Measurements from ENCODE around the gene NTN5. TPM values are rescaled to one million over a fixed set of nuclear protein-coding genes. Genes with fewer than 3 reads are reported as not detected.

Gene NTN5
- total RNA-seq, 2 experiments from 2014 or later = 0.70 to 0.74 TPM

DNA sequence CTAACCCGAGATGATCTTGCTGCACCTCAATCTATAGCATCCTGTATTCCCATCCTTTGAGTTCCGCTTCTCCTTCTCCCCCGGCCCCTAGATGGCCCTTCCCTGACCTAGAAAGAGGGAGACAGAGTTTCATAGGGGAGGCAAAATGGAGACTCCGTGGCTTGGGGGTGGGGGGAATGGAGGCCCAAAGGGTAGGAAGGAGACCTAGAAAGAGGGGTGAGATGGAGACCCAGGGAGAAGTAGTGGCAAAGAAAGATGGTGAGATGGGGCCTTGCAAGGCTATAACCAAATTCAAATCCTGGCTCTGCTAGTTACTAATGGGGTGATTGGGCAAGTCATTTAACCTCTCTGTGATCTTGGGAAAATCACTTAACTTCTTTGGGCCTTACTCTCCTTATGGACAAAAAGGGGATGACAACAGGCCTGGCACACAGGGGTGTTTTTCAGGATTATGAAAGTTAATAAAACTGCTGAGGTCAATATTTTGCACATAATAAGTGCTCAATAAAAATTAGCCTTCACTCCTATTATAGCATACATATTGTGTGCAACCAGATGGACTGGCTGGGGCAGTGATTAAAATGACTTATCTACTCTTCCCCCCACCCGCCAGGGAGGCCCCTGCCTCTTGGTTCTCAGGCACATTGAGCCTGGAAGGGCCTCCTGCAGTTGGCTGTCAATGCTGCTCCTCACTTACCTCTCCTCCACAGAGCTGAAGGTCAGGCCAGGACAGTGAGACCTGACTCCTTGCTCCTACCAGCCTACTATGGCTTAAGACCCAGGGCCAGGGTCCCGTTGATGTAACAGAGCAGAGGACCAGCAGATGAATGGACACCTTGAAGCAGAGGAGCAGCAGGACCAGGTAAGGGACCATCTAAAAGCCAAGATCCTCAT is 52.9 kb downstream of the NTN5 start:
- POLR2A ChIA-PET = interaction anchor here (0.5 to 2.6 kb wide), 11 partner anchors 8 to 1363 kb away, joined by 3 to 15 read pairs (median 5); partner anchors contain the start of genes CA11, CCDC9, SYNGR4 and TMEM143
- H3K4me3 Mint-ChIP-seq = peak overlapping the region; percentile 96
- no peaks in the 10 kb centered on the region for H3K27me3 Mint-ChIP-seq
- peaks cover 63% of the 10 kb centered on the region for H3K4me1 Mint-ChIP-seq (ENCODE audit: low read depth)
- peak; percentile 27 for DNase-seq
- intact Hi-C loops (cut with micrococcal nuclease) = loop anchor here (1.0 to 5.0 kb wide), 6 partner anchors 14 to 288 kb away; partner anchors contain the start of gene SYNGR4
- H3K27ac Mint-ChIP-seq = peak overlapping the region; percentile 97
- H3K9me3 Mint-ChIP-seq = no peaks in the 10 kb centered on the region
- CTCF ChIA-PET = interaction anchor here (1.0 kb wide), 1 partner anchor 11 kb away, joined by 4 read pairs; no protein-coding TSS in a partner anchor
- peaks cover 57% of the 10 kb centered on the region for H3K36me3 Mint-ChIP-seq

DNA sequence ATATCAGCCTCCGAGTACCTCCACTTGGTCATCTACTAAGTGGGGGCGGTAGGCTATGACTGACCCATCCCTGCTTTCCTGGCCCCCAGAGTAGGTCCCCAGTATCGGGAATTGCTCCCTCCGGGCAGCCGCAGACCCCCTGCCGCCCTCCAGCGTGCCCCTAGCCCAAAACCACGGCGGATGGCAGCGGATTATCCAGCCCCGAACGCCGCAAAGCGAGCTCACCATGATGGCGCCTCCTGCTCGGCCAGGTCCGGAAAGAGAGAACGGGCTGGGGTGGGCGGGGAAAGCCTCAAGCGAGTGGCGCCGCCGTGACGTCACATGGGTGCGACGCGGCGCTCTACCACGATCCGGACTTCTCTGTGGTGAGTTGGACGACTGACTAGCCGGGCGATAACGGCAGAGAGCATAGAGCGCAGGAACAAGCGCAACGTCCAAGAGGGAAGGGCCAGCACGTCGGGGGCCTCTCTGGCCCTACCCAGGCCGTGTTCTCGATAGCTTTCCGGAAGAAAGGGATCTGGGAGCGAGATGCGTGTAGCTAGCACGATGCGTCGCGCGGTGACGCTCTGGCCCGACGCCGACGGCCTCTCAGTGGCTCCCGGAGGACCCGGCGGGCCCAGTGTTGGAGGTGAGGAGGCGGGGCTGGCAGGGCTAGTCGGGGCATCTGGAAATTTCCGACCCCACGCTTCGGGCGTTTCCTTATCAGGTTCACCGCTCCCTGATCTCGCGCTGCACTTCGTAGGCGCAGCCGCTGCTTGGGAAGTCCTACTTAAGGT is 53.7 kb downstream of the NTN5 start, which contains the start of the genes RPL18 and SPHK2:
Gene RPL18 (minus strand): TSS at position 263 of the 776 bp plus-strand sequence. CDS start 35 bp downstream, at position 228.
Gene SPHK2 (plus strand): TSS at position 591 of the 776 bp plus-strand sequence. CDS start 1,009 bp downstream, outside the sequence.
- Mint-ChIP-seq H3K36me3 (peaks cover 57% of the 10 kb centered on the region), H3K4me3 (peak within 1 kb of the TSS; percentile 96), H3K27me3 (no peaks in the 10 kb centered on the region), H3K27ac (peak within 1 kb of the TSS; percentile 97), H3K9me3 (no peaks in the 10 kb centered on the region), H3K4me1 (ENCODE audit: low read depth) (peaks cover 56% of the 10 kb centered on the region)
- intact Hi-C loops (cut with micrococcal nuclease) = loop anchor here (1.0 to 5.0 kb wide), 6 partner anchors 15 to 287 kb away; partner anchors contain the start of gene SYNGR4
- ChIA-PET POLR2A (interaction anchor here (0.5 to 2.6 kb wide), 14 partner anchors 8 to 1363 kb away, joined by 3 to 15 read pairs (median 4); partner anchors contain the start of genes CA11, CCDC9, SYNGR4 and TMEM143), CTCF (interaction anchor here (0.5 to 1.8 kb wide), 6 partner anchors 10 to 129 kb away, joined by 3 to 4 read pairs (median 4); partner anchors contain the start of gene CA11)
- DNase-seq = peak; percentile 97

DNA sequence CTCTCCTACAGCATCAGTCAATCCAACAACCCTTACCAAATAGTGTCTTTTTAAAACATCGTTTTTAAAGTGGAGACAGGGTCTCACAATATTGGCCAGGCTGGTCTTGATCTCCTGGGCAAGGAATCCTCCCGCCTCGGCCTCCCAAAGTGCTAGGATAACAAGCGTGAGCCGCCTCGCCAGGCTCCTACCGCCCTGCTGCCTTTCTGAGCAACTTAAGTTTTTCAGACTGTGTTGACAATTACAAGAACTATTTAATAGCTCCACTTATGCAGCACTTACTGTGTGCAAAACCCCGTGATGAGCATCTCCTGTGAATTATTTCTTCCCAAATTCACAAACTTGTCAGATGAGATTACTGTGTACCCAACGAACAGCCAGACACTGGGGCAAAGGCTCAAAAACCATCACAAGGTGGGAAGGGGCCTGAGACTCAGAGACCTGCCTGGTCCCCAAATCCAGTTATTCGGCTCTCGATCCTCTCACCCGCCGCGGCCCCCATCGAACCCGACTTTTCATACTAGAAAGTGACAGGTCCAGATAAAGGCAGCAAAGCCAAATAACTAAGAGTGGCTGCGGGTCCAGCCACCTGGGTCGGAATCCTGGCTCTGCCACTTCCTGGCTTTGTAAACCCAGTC is 54.4 kb downstream of the NTN5 start:
- Mint-ChIP-seq H3K9me3 (no peaks in the 10 kb centered on the region), H3K36me3 (peaks cover 53% of the 10 kb centered on the region), H3K27ac (peak overlapping the region; percentile 97), H3K4me1 (ENCODE audit: low read depth) (peaks cover 50% of the 10 kb centered on the region), H3K4me3 (peak overlapping the region; percentile 96), H3K27me3 (no peaks in the 10 kb centered on the region)
- CTCF ChIA-PET = interaction anchor here (0.9 to 1.8 kb wide), 3 partner anchors 9 to 30 kb away, joined by 3 to 6 read pairs (median 4); partner anchors contain the start of gene CA11
- POLR2A ChIA-PET = interaction anchor here (0.6 to 2.6 kb wide), 8 partner anchors 9 to 284 kb away, joined by 3 to 15 read pairs (median 5); partner anchors contain the start of gene CA11
- intact Hi-C loops (cut with micrococcal nuclease) = loop anchor here (5.0 kb wide), 1 partner anchor 286 kb away; no protein-coding TSS in a partner anchor
- DNase-seq = no peak

DNA sequence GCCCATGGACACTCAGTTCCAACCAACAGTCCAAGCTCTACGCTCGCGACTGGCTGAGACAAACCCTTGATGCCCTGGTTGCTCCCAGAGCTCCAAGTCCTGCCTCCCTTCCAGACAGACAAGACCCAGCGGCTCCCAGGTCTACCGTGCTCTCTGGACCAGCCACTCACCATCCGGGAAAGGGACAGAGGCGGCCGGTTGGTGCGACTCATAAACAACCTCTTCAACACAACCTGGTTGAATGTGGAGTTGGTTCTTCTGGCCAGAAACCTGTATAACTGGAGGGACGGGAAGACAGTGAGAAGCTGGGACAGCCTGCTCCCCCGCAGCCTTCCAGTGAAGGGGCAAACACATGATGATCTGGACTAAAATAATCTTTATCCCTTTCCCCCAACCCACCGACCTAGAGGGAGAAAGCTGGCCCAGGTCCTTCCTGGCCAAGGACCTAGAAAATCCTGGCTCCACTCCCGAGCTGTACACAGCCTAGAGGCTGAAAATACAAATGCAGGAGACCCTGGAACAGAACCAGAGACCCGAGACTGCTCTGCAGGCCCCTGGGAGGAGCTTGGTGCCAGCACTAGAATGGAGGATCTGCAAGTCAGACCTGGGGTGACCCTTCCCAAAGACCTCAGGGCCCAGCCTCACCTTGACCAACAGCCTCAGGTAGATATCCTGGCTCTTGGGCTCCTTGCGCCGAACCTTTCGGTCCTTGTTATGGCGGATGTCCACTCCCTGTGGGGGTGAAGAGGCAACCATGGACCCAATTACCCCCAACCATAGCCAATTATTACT is 55.5 kb downstream of the NTN5 start:
- POLR2A ChIA-PET = interaction anchor here (1.1 to 2.6 kb wide), 2 partner anchors 8 to 17 kb away, joined by 3 to 15 read pairs; no protein-coding TSS in a partner anchor
- Mint-ChIP-seq H3K4me3 (peak overlapping the region; percentile 96), H3K36me3 (peaks cover 50% of the 10 kb centered on the region), H3K27me3 (no peaks in the 10 kb centered on the region), H3K27ac (peak overlapping the region; percentile 97), H3K9me3 (no peaks in the 10 kb centered on the region), H3K4me1 (ENCODE audit: low read depth) (peaks cover 43% of the 10 kb centered on the region)
- DNase-seq = no peak
- intact Hi-C loops (cut with micrococcal nuclease) = loop anchor here (5.0 kb wide), 1 partner anchor 285 kb away; no protein-coding TSS in a partner anchor
- CTCF ChIA-PET = interaction anchor here (0.6 to 1.8 kb wide), 7 partner anchors 8 to 283 kb away, joined by 3 to 6 read pairs (median 4); partner anchors contain the start of genes CA11 and KDELR1

DNA sequence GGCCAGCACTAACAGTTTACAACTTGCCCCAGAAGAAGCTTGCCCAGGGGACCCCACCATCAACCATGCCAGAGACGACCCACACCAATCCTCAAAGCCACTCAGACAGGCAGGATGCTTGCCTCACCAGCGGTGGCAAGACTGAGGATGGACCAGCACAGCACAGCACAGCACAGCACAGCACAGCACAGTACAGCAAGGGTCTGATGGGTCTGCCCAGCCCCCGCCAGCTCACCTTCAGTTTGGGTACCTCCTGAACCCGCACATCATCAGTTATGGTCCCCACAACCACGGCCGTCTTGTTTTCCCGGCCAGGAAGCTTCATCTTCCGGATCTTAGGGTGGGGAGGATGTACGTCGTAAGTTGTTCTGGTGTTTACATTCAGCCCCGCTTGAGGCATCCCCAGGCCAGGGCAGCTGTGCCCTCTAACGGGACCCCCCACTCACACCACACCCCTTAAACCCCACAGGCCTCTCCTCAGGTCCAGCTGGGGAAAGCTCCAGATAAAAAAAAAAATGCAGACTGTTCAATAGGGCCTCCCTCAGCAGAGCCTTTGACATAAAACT is 56.2 kb downstream of the NTN5 start:
- Mint-ChIP-seq H3K36me3 (peaks cover 47% of the 10 kb centered on the region), H3K9me3 (no peaks in the 10 kb centered on the region), H3K27me3 (no peaks in the 10 kb centered on the region), H3K4me1 (ENCODE audit: low read depth) (peaks cover 39% of the 10 kb centered on the region), H3K27ac (peak overlapping the region; percentile 97), H3K4me3 (peak overlapping the region; percentile 96)
- CTCF ChIA-PET = interaction anchor here (0.7 to 1.4 kb wide), 5 partner anchors 21 to 226 kb away, joined by 3 to 5 read pairs (median 3); partner anchors contain the start of genes CA11 and KDELR1
- POLR2A ChIA-PET = interaction anchor here (1.1 kb wide), 1 partner anchor 17 kb away, joined by 3 read pairs; no protein-coding TSS in a partner anchor
- intact Hi-C loops (cut with micrococcal nuclease) = loop anchor here (5.0 kb wide), 1 partner anchor 284 kb away; no protein-coding TSS in a partner anchor
- DNase-seq = no peak

- DNase-seq = no peak
- intact Hi-C loops (cut with micrococcal nuclease) = loop anchor here (5.0 kb wide), 1 partner anchor 284 kb away; no protein-coding TSS in a partner anchor
- peak overlapping the region; percentile 96 for H3K4me3 Mint-ChIP-seq
- H3K4me1 Mint-ChIP-seq (ENCODE audit: low read depth) = peaks cover 36% of the 10 kb centered on the region
- H3K9me3 Mint-ChIP-seq = no peaks in the 10 kb centered on the region
- H3K27me3 Mint-ChIP-seq = no peaks in the 10 kb centered on the region
- CTCF ChIA-PET = interaction anchor here (0.7 to 1.4 kb wide), 3 partner anchors 21 to 225 kb away, joined by 3 read pairs; partner anchors contain the start of genes CA11 and KDELR1
- peaks cover 46% of the 10 kb centered on the region for H3K36me3 Mint-ChIP-seq
- POLR2A ChIA-PET = interaction anchor here (1.1 kb wide), 1 partner anchor 18 kb away, joined by 3 read pairs; no protein-coding TSS in a partner anchor
- H3K27ac Mint-ChIP-seq = peak overlapping the region; percentile 55
These were observed 56.8 kb downstream of the NTN5 start for GRCh38 chr19:48616041-48616436.

- no peak overlapping the region for H3K27ac Mint-ChIP-seq
- POLR2A ChIA-PET = interaction anchor here (1.1 kb wide), 1 partner anchor 9 kb away, joined by 4 read pairs; no protein-coding TSS in a partner anchor
- no peaks in the 10 kb centered on the region for H3K9me3 Mint-ChIP-seq
- H3K27me3 Mint-ChIP-seq = no peaks in the 10 kb centered on the region
- DNase-seq = no peak
- peaks cover 46% of the 10 kb centered on the region for H3K36me3 Mint-ChIP-seq
- CTCF ChIA-PET = no interaction called here
- H3K4me3 Mint-ChIP-seq = peak overlapping the region; percentile 17
- intact Hi-C loops (cut with micrococcal nuclease) = loop anchor here (5.0 kb wide), 1 partner anchor 283 kb away; no protein-coding TSS in a partner anchor
- H3K4me1 Mint-ChIP-seq (ENCODE audit: low read depth) = peaks cover 36% of the 10 kb centered on the region
These were observed 57.4 kb downstream of the NTN5 start for GRCh38 chr19:48615231-48616040.

DNA sequence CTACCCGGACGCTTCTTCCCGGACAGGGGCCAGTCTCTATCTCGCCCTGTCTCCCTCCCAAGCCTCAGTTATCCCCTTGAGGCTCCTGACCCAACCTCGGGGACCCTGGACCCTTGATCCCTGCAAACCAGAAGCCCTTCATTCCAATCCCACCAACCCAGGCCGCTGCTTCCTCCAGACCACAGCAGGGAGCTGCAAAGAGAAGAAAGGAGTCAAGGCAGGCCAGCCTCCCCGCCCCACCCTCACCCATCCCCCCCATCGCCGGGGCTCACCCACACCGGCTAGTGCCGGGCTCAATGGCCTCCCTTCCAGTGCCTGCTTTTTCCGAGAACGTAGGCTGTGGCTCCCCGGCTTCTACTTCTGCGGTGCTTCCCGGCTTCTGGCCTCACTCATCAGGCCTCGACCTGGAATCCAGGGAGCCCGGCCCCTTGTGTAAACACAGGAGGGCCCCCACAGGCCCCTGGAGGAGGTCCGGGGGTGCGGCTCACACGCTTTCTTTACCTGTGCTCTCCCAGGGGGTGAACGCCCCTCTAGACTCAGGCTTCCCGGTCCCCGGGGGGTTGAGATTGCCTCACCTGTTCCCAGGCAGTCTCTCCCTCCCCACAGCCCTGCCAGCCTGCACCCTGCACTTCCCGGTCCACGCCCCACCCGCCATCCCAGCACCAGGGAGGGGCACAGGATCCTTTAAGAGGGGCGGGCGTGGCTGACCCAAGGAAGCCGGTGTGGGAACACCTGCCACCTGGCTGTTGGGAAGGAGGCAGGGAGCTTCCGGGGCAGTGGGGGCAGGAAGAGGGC is 58.2 kb downstream of the NTN5 start, which contains the start of gene FAM83E:
Gene FAM83E (minus strand): TSS at position 641 of the 795 bp plus-strand sequence. CDS start 1,704 bp downstream, outside the sequence.
- ChIA-PET CTCF (no interaction called here), POLR2A (interaction anchor here (1.1 kb wide), 1 partner anchor 9 kb away, joined by 4 read pairs; no protein-coding TSS in a partner anchor)
- H3K27me3 Mint-ChIP-seq = no peaks in the 10 kb centered on the region
- H3K4me3 Mint-ChIP-seq = peak within 1 kb of the TSS; percentile 17
- H3K27ac Mint-ChIP-seq = peak within 1 kb of the TSS; percentile 14
- no peaks in the 10 kb centered on the region for H3K9me3 Mint-ChIP-seq
- intact Hi-C loops (cut with micrococcal nuclease) = loop anchor here (5.0 kb wide), 1 partner anchor 282 kb away; no protein-coding TSS in a partner anchor
- H3K4me1 Mint-ChIP-seq (ENCODE audit: low read depth) = peaks cover 28% of the 10 kb centered on the region
- DNase-seq = no peak
- peaks cover 42% of the 10 kb centered on the region for H3K36me3 Mint-ChIP-seq
